Mesodermal cell (in vitro differentiated cells): ENCODE results near the gene LARGE1.

Source experiments
- H3K27ac ChIP-seq: 2 replicates; pipeline ENCODE4 v1.7.0; 2013; ENCODE audit warnings: mild to moderate bottlenecking, low read depth, low read length, moderate library complexity; ENCODE audit not compliant: severe bottlenecking
- H3K36me3 ChIP-seq: 2 replicates; pipeline ENCODE4 v1.7.1; 2013; ENCODE audit warnings: mild to moderate bottlenecking, low read length, moderate library complexity; ENCODE audit not compliant: control insufficient read depth, insufficient read depth
- H3K4me1 ChIP-seq: one replicate; pipeline ENCODE4 v1.7.1; 2013; ENCODE audit warnings: mild to moderate bottlenecking, low read length; ENCODE audit not compliant: insufficient read depth, control insufficient read depth, poor library complexity, severe bottlenecking
- H3K4me3 ChIP-seq: 2 replicates; pipeline ENCODE4 v1.7.0; 2013; ENCODE audit warnings: low read length, control low read depth, mild to moderate bottlenecking; ENCODE audit not compliant: insufficient read depth, poor library complexity, severe bottlenecking; ENCODE audit errors: extremely low read depth
- H3K9me3 ChIP-seq: 2 replicates; pipeline ENCODE4 v1.7.1; 2013; ENCODE audit warnings: mild to moderate bottlenecking, low read length, moderate library complexity; ENCODE audit not compliant: control insufficient read depth
- WGBS, 2 experiments: methylation state at CpG; one replicate each; pipeline ENCODE4 v1.1.5; 2013; ENCODE audit warnings: missing lambda C conversion rate in 2 of 2; ENCODE audit not compliant: insufficient coverage in 2 of 2; 5-methylcytosine and 5-hydroxymethylcytosine counted together

The LARGE1 gene

DNA sequence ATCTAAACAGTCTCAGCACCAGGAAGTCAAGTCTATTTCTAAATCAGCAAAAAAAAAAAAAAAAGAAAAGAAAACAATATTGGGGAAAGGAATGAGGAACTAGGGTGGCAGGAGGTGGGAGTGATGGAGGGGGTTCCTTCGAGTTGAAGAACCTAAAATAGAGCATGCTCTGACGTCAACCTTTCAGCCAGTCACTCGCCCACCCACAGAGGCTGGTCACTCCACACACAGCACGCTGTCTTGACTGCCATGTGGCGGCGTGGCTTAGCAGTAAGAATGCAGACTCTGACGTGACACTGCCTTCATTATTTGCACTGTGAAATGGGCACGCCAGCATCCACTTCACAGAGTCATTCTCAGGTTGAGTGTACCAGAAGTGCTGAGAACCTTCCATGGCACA is 48.3 kb downstream of the LARGE1 start:
- no peak overlapping the region for H3K4me3 ChIP-seq
- H3K27ac ChIP-seq = no peak overlapping the region
- H3K36me3 ChIP-seq = no peaks in the 10 kb centered on the region
- H3K9me3 ChIP-seq = no peaks in the 10 kb centered on the region
- peaks cover 13% of the 10 kb centered on the region for H3K4me1 ChIP-seq
- WGBS, 2 experiments = 92 to 96% methylated on average over 5 to 7 of the region's 8 CpGs

DNA sequence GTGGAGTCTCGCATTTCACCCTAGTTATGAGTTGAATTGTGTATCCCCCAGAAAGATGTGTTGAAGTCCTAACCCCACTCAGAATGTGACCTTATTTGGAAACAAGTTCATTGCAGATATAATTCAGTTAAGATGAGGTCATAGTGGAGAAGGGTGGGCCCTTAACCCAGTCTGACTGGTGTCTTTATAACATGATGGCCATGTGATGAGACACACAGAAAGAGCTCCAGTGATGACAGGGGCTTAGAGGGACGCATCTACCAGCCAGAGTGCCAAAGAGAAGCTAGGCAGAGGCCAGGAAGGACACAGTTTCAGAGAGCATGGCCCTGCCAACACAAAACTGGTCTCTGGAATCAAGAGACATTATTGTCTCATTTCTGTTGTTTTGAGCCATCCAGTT is 50.3 kb downstream of the LARGE1 start:
- no peak overlapping the region for H3K4me3 ChIP-seq
- WGBS, 2 experiments = 80 to 88% methylated on average over 1 to 2 of the region's 2 CpGs
- H3K27ac ChIP-seq = no peak overlapping the region
- no peaks in the 10 kb centered on the region for H3K9me3 ChIP-seq
- H3K36me3 ChIP-seq = no peaks in the 10 kb centered on the region
- peaks cover 13% of the 10 kb centered on the region for H3K4me1 ChIP-seq

DNA sequence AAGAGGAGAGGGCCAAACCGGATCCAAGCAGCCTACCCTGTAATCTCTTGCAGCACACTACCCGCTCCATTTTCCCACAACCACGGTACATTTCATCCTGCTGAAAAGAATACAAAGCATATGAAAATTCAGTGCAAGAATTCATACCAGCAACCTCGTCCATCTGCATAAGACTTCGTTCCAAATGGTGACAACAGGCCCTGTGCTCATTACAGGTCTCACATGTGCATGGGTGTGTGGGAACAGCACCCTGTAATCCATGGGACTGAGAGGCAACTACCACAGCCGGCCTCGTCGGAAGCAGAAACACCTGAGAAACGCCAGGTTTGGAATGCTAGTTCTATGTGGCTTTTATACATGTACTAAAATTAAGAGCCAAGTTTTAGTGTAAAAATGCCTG is 52.3 kb downstream of the LARGE1 start:
- Histone ChIP-seq H3K4me3 (no peak overlapping the region), H3K36me3 (no peaks in the 10 kb centered on the region), H3K4me1 (peaks cover 9% of the 10 kb centered on the region), H3K9me3 (no peaks in the 10 kb centered on the region), H3K27ac (no peak overlapping the region)
- 90 to 91% methylated on average over 6 to 7 of the region's 9 CpGs for WGBS, 2 experiments

DNA sequence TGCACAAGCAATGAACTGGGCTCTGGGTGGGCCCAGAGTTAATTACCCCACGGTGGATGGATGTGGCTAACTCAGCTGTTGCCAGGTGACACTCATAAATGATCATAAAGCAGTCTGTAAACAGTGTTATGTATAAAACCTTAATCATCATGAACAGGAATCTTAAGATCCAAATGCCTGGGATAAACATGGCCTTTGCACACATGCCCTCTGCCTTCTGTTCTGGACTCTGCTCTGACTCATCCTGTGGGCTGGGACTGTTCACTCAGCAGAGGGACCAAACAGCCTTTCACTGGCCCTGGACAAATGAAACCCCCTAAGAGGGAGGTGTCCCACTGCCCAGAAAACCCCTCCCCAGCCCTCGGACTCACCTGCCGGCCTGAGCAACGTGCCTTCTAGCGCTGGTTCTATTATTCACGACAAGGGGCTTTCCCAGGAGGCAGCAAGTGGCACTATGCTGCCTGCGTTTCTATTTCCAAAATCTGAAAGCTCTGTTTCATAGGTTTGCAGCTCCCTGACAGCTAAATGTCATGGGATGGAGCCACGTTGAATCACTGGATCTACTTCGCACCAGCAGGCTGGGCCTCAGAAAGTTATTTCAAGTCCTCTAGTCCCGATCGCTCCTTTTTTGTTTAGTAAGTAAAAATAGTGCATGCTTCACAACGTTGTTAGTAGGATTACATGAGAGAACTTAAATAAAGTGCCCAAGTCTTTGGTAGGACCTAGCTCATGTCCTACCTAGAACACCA is 53.0 kb downstream of the LARGE1 start:
- peaks cover 9% of the 10 kb centered on the region for H3K4me1 ChIP-seq
- WGBS, 2 experiments = 93 to 95% methylated on average over 8 to 12 of the region's 12 CpGs
- H3K36me3 ChIP-seq = no peaks in the 10 kb centered on the region
- H3K4me3 ChIP-seq = no peak overlapping the region
- H3K9me3 ChIP-seq = no peaks in the 10 kb centered on the region
- no peak overlapping the region for H3K27ac ChIP-seq

DNA sequence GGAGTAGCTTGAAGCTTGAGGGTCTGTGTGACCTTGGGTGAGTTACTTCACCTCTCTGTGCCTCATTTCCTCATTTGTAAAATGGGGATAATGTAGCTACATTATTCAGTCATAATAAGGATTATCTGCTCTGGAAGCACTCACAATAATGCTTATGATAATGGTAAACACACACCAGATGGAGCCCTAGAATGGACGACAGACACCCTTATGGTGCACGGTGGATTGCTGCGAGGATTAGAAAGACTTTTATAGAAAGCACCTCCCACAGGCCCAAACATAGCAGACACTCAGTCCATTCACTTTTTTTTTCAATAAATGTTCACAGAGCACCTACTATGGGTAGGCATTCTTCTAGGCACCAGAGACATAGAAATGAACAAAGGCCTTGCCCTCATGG is 53.8 kb downstream of the LARGE1 start:
- H3K4me3 ChIP-seq = no peak overlapping the region
- H3K9me3 ChIP-seq = no peaks in the 10 kb centered on the region
- peaks cover 9% of the 10 kb centered on the region for H3K4me1 ChIP-seq
- H3K36me3 ChIP-seq = no peaks in the 10 kb centered on the region
- 88% methylated on average over 3 of the region's 3 CpGs; no CpG with 5 or more reads in 1 of the 2 experiments for WGBS, 2 experiments
- H3K27ac ChIP-seq = no peak overlapping the region

DNA sequence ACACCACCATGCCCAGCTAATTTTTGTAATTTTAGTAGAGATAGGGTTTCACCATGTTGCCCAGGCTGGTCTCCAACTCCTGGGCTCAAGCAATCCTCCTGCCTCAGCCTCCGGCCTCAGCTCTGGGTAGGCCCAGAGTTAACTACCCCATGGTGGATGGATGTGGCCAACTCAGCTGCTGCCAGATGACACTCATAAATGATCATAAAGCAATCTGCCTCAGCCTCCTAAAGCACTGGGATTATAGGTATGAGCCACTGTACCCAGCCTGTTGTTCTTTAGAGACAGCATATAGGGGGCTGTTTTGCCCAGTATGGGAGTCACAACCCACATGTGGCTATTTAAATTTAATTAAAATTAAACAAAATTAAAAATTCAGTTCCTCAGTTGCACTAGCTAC is 54.3 kb downstream of the LARGE1 start:
- WGBS, 2 experiments = 89% methylated on average over 1 of the region's 1 CpG; no CpG with 5 or more reads in 1 of the 2 experiments
- no peaks in the 10 kb centered on the region for H3K9me3 ChIP-seq
- peaks cover 9% of the 10 kb centered on the region for H3K4me1 ChIP-seq
- no peak overlapping the region for H3K4me3 ChIP-seq
- H3K36me3 ChIP-seq = no peaks in the 10 kb centered on the region
- H3K27ac ChIP-seq = no peak overlapping the region

DNA sequence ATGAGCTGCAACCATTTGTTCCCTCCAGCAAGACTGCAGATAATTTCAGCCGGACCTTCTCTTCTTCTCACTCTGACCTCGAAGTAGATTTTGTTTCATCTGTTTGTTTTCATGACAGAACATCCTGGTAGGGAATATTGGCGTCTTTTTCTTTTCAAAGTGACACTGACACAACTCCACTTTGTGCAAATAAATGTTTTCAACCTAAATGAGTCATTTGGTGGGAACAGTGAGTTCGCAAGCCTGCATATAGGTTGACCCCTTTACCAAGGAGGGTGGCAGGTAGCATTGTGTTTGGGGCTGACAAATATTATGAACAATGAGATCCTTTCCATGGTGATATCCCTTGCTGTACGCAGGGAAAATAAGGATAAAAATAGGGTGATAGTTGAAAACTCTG is 55.0 kb downstream of the LARGE1 start:
- H3K27ac ChIP-seq = no peak overlapping the region
- WGBS, 2 experiments = 94% methylated on average over 2 to 3 of the region's 5 CpGs
- no peak overlapping the region for H3K4me3 ChIP-seq
- H3K4me1 ChIP-seq = peaks cover 7% of the 10 kb centered on the region
- no peaks in the 10 kb centered on the region for H3K9me3 ChIP-seq
- H3K36me3 ChIP-seq = no peaks in the 10 kb centered on the region

DNA sequence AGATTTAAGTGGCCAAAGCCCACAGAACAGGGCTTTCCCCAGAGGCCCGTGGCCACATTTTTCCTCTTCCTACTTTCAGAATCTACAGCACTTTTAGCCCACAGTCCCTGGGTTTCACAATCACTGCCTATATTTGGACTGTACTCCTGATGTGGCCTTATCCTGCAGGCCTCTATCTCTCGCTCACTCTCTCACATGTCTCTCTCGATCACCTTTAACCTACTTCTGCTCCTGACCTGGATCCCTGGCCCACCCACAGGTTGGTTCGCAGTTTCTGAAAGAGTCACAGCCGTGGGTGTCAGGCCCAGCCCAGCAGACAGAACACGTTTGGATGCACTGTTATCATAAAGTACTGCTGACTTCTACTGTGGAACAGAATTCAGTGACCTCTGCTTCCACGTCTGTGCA is 55.5 kb downstream of the LARGE1 start:
- Histone ChIP-seq H3K9me3 (no peaks in the 10 kb centered on the region), H3K4me3 (no peak overlapping the region), H3K36me3 (no peaks in the 10 kb centered on the region), H3K4me1 (peaks cover 3% of the 10 kb centered on the region), H3K27ac (no peak overlapping the region)
- 80 to 93% methylated on average over 6 to 7 of the region's 7 CpGs for WGBS, 2 experiments

DNA sequence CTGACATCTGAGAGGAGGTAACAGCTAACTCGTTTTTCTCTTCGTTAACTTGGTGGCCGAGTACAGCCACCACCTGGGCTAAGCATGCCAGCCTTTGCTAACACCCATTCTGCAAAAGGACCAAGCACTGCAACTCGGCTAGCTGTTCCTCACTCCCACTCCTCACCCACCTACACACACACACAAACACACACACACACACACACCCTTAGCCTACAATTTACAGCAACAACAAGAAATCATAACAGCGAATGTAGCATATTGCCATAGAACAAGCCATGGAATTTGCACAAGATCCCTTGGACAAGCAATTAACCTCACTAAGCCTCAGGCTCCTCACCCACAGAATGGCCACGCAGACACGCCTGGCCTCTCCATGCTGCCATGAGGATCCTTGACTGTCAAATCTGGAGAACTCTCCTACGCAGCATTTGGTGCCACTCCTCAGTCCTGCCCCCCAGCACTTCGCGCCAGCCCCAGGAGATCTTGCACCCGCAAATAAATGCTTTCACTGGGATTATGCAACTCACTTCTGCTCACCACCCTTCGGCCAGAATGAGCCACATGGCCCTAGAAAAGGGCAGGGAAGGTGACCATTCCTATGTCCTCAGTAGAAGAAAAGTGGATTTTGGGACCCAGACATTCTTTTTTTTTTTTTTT is 58.9 kb downstream of the LARGE1 start:
- no peak overlapping the region for H3K4me3 ChIP-seq
- WGBS, 2 experiments = 83 to 92% methylated on average over 10 to 12 of the region's 12 CpGs
- H3K36me3 ChIP-seq = no peaks in the 10 kb centered on the region

DNA sequence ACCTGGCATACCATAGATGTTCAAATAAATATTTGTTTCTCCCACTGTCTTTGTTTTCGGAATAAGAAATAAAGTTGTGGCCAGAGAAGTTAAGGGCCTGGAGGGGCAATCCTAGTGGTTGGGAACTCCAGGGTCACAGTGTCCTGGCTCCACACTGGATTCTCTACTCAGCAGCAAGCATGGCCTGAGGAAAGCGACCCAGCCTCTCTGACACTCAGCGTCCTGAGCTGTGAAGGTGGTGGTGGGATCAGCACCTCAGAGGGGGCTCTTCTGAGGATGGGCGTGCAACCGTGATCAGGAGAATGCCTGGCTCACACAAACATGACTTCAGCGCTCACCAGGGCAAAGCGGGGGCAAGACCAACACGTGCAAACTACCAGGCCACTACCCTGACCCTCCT is 59.9 kb downstream of the LARGE1 start:
- 88 to 97% methylated on average over 6 to 7 of the region's 8 CpGs for WGBS, 2 experiments
- no peak overlapping the region for H3K4me3 ChIP-seq
- H3K4me1 ChIP-seq = no peaks in the 10 kb centered on the region
- H3K27ac ChIP-seq = no peak overlapping the region
- no peaks in the 10 kb centered on the region for H3K36me3 ChIP-seq
- H3K9me3 ChIP-seq = no peaks in the 10 kb centered on the region

More for the DNA sequence above, 58.9 kb downstream of the LARGE1 start:
- H3K27ac ChIP-seq = no peak overlapping the region
- no peaks in the 10 kb centered on the region for H3K4me1 ChIP-seq
- no peaks in the 10 kb centered on the region for H3K9me3 ChIP-seq

DNA sequence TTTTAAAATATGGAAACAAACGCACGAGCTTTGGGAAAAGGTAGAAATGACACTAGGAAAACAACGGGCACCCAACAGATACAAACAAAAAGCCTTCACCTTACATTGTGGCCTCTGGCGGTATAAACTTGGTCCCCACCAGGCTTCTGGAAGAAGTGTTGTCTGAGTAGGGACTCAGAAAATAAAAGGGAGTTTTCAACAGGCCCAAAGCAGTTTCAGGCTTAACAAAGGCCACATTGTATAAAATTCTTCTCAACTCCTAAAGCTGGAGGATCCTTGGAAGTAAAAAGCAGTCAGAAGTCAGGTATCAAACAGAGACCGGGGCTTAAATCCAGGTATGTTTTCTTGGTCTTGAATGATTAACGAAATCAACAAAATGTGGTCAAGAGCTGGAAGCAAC is 61.0 kb downstream of the LARGE1 start:
- H3K4me1 ChIP-seq = no peaks in the 10 kb centered on the region
- H3K27ac ChIP-seq = no peak overlapping the region
- H3K4me3 ChIP-seq = no peak overlapping the region
- no peaks in the 10 kb centered on the region for H3K9me3 ChIP-seq
- 86 to 94% methylated on average over 2 of the region's 6 CpGs for WGBS, 2 experiments
- H3K36me3 ChIP-seq = no peaks in the 10 kb centered on the region
